SH-SY5Y (cell line): ENCODE measurements around the gene ARL10.
A peak's percentile ranks its signal among the peaks of the same experiment; 100 is the strongest.

Source experiments
- GATA2 ChIP-seq: IDR thresholded peaks from 2 replicates; pipeline ENCODE4 v1.6.1; 2011; ENCODE audit warnings: mild to moderate bottlenecking, low read depth, low read length
- GATA3 ChIP-seq: IDR thresholded peaks from 2 replicates; pipeline ENCODE4 v1.6.1; 2011; ENCODE audit warnings: low read depth, mild to moderate bottlenecking, low read length, moderate library complexity

DNA sequence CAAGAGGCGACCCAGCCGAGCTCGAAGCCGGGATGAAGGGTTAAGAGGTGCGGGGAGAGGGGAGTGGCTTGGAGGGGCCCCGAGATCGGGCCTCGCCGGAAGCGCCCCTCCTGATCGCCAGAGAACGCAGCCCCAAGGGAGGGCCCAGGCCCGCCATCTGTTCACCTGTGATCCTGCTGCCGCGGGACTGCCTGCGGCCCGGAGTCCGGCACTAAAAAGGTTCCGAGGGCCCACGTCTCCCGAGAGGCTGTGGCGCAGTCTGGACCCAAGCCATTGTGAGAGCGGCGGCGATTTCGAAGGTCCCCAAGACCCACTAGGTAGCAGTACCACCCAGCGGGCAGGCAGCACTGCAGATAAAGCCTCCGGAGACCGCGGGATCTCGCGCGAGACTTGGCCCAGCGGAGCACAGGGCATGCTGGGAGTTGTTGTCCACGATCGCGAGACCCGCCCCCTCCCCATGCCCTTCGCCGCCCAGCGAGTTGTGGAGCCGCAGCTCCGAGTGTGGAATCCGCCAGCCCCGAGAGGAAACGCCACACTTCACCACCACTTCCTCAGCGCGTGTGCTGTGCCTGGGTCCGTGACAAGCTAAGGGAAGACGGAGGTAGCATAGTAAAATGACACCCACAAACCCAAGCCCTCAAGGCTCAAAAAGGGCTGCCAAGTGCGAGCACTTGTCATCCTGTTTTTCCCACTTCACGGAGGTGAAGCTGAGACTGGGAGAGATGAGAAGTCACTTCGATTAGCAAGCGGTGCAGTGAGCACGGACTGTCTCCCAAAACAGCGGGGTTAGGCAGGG, 3.7 kb upstream of the ARL10 start, which contains the start of gene KIAA1191:
- TF ChIP-seq GATA3 (no peak), GATA2 (peak; percentile 65)
